ENCODE data around the gene RPAP2.

DNA sequence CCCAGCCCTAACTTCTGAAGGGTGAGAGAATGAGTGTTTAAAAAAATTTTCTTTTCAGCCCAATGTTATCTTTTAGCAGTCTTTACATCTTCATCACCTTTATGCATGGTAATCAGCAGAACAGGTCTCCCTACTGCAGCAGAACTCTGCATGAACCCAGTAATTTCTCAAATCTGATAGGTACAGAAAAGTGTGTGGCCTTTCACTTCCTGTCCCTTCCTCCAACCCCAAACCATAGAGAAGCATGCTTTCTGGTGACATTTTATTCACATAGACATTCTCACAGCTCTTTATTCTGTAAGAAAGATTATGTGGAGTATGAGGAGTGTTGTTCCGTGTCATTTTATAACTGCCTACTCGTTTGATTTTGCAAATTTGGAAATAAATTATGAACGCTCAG lies 68.6 kb downstream of the RPAP2 start:
- no peak for TF ChIP-seq CTCF (IDR thresholded peaks at IDR 0.05; ENCODE audit: extremely low read depth in 1 of 2, insufficient read depth in 1 of 2, low read depth in 1 of 2, low read length in 2 of 2)
- no peak for TF ChIP-seq POLR2AphosphoS5 (IDR thresholded peaks at IDR 0.05; ENCODE audit: insufficient read depth, low read depth, low read length)
- TF ChIP-seq MAX (IDR thresholded peaks at IDR 0.05; ENCODE audit: insufficient read depth, insufficient read length) = no peak
- TF ChIP-seq POLR2A (IDR thresholded peaks at IDR 0.05; ENCODE audit: low read depth, low read length) = no peak
- TF ChIP-seq MYC (IDR thresholded peaks at IDR 0.05; ENCODE audit: low read depth, low read length) = no peak

Data from endothelial cell of umbilical vein (primary cell).